Peyer's patch (tissue), 4 donors: ENCODE measurements around the gene CRACDL.

Experiments
- POLR2A ChIP-seq, 2 donors: fragments of 450-650 bp; IDR thresholded peaks; one replicate each; pipeline ENCODE4 v1.5.1; 2017; ENCODE audit warnings: antibody characterized with exemption in 2 of 2, mild to moderate bottlenecking in 2 of 2, moderate library complexity in 2 of 2
- TF ChIP-seq, protein P1 (sequence below), 6 experiments: fragments of 450-650 bp in 4 of 6; fragments of 200-600 bp in 2 of 6; sonication (generic) in 1 of 6; IDR thresholded peaks; one replicate each; pipeline ENCODE4 v1.5.1; 2017 to 2019; ENCODE audit warnings: antibody characterized with exemption in 6 of 6, mild to moderate bottlenecking in 3 of 6, moderate library complexity in 1 of 6

DNA sequence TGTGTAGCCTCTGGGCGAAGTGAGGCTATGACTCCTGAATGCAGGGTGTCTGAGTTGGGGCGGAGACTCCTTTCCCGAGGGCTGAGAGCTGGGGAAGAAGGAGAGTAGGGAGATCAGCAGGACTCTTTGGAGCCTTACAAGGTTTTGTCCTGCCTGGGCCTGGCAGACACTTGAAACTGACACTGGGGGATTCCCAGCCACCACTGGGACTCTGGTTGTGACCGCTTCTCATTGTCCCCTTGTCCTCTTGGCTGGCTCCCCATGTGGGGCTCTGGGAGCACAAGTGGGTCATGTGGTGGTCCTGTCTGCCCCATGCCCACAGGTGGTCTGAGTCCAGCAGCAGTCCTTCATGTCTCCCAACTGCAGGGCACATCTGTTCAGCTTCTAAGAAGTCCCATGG, 126.9 kb downstream of the CRACDL start:
- TF ChIP-seq, protein P1, sequence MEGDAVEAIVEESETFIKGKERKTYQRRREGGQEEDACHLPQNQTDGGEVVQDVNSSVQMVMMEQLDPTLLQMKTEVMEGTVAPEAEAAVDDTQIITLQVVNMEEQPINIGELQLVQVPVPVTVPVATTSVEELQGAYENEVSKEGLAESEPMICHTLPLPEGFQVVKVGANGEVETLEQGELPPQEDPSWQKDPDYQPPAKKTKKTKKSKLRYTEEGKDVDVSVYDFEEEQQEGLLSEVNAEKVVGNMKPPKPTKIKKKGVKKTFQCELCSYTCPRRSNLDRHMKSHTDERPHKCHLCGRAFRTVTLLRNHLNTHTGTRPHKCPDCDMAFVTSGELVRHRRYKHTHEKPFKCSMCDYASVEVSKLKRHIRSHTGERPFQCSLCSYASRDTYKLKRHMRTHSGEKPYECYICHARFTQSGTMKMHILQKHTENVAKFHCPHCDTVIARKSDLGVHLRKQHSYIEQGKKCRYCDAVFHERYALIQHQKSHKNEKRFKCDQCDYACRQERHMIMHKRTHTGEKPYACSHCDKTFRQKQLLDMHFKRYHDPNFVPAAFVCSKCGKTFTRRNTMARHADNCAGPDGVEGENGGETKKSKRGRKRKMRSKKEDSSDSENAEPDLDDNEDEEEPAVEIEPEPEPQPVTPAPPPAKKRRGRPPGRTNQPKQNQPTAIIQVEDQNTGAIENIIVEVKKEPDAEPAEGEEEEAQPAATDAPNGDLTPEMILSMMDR (IDR thresholded peaks at IDR 0.05): no peak
- no peak for TF ChIP-seq POLR2A (IDR thresholded peaks at IDR 0.05)
